ENCODE data around the gene ANO4.
"Not testable (repeated sequence)": the region's sequence is repeated elsewhere in the genome, so short reads cannot be mapped to it uniquely, and the experiment has no call there.

Gene ANO4

GRCh38 chr12:100955139-100955538, 160.6 kb downstream of the ANO4 start:
- no peak for DNase-seq

GRCh38 chr12:100956311-100956852, 161.8 kb downstream of the ANO4 start:
- no peak for DNase-seq

- no peak for DNase-seq
Measured at GRCh38 chr12:100959481-100959880, 164.9 kb downstream of the ANO4 start.

GRCh38 chr12:100962086-100962712, 167.6 kb downstream of the ANO4 start:
- DNase-seq = no peak

GRCh38 chr12:100963381-100963780, 168.8 kb downstream of the ANO4 start:
- DNase-seq = no peak

GRCh38 chr12:100964028-100964427, 169.5 kb downstream of the ANO4 start:
- no peak for DNase-seq

- DNase-seq = no peak
Measured at GRCh38 chr12:100967189-100967588, 172.6 kb downstream of the ANO4 start.

- DNase-seq = no peak
Measured at GRCh38 chr12:100970894-100971293, 176.3 kb downstream of the ANO4 start.

- no peak for DNase-seq
Measured at GRCh38 chr12:100972121-100972520, 177.5 kb downstream of the ANO4 start.

- DNase-seq = no peak
Measured at GRCh38 chr12:100974341-100974740, 179.8 kb downstream of the ANO4 start.

GRCh38 chr12:100974747-100975146, 180.2 kb downstream of the ANO4 start:
- no peak for DNase-seq

- no peak for DNase-seq
Measured at GRCh38 chr12:100976735-100977134, 182.2 kb downstream of the ANO4 start.

- no peak for DNase-seq
Measured at GRCh38 chr12:100980856-100981255, 186.3 kb downstream of the ANO4 start.

GRCh38 chr12:100982511-100983183, 188.1 kb downstream of the ANO4 start:
- no peak for DNase-seq

- DNase-seq = no peak
Measured at GRCh38 chr12:100984796-100985195, 190.2 kb downstream of the ANO4 start.

- DNase-seq = no peak
Measured at GRCh38 chr12:100986595-100987547, 192.3 kb downstream of the ANO4 start.

GRCh38 chr12:100987552-100988521, 193.3 kb downstream of the ANO4 start:
- peak; percentile 5 for DNase-seq

GRCh38 chr12:100989509-100989908, 194.9 kb downstream of the ANO4 start:
- not testable (repeated sequence) for DNase-seq

GRCh38 chr12:100991102-100991501, 196.5 kb downstream of the ANO4 start:
- DNase-seq = no peak

- no peak for DNase-seq
Measured at GRCh38 chr12:100992194-100992593, 197.6 kb downstream of the ANO4 start.

GRCh38 chr12:100993916-100994450, 199.4 kb downstream of the ANO4 start:
- no peak for DNase-seq

GRCh38 chr12:100995201-100995600, 200.6 kb downstream of the ANO4 start:
- no peak for DNase-seq
